ENCODE measurements around the gene TRAF4. TPM values are rescaled to one million over a fixed set of nuclear protein-coding genes. Genes with fewer than 3 reads are reported as not detected.

The TRAF4 gene
- total and polyA plus RNA-seq, 9 of the 15 experiments (the other 6 are each of a cell fraction or from before 2014, with no cell fraction given), result 2.4 to 147 (median 72.4) TPM

- TF ChIP-seq CUX1 (CRISPR knock-in tag; IDR thresholded peaks at IDR 0.05) (no peak), PHF8 (IDR thresholded peaks at IDR 0.05; ENCODE audit: borderline replicate concordance, low read length) (peak; percentile 58; the same call in 1 of the 2 replicates), SRSF1 (IDR thresholded peaks at IDR 0.05; ENCODE audit: low read depth, low read length) (peak; percentile 76; the same call in 1 of the 2 replicates), AFF1 (IDR thresholded peaks at IDR 0.05; ENCODE audit: low read depth in 1 of 2, partially characterized antibody in 2 of 2) (no peak), ZBTB26 (CRISPR knock-in tag; IDR thresholded peaks at IDR 0.05) (no peak), NR4A1 (CRISPR knock-in tag; IDR thresholded peaks at IDR 0.05) (no peak), NR4A1 (tag; IDR thresholded peaks at IDR 0.05) (no peak), RBBP5 (IDR thresholded peaks at IDR 0.05; ENCODE audit: borderline replicate concordance, insufficient read depth, low read length, poor library complexity, severe bottlenecking) (peak; percentile 13), MTA1 (IDR thresholded peaks at IDR 0.05; ENCODE audit: borderline replicate concordance) (no peak), ZBTB7A (IDR thresholded peaks at IDR 0.05; ENCODE audit: borderline replicate concordance, control insufficient read depth, low read depth, low read length) (no peak; the same call in none of the 2 replicates), SMARCB1 (IDR thresholded peaks at IDR 0.05; ENCODE audit: insufficient read length, low read depth) (no peak), TRIM24 (IDR thresholded peaks at IDR 0.05) (no peak), ERF (CRISPR knock-in tag; IDR thresholded peaks at IDR 0.05) (no peak), CREB5 (CRISPR knock-in tag; IDR thresholded peaks at IDR 0.05) (no peak), POLR2G (IDR thresholded peaks at IDR 0.05; ENCODE audit: low read depth, low read length) (peak; percentile 81)
Measured at GRCh38 chr17:28726226-28726626, 17.6 kb upstream of the TRAF4 start, which contains the start of gene TLCD1 (continued).

Data from K562 (cell line).